NK-92 (cell line): ENCODE measurements around the gene RANBP1.

ENCODE experiments used
- DNase-seq: peaks from one replicate; lab custom pipeline; 2025; ENCODE audit not compliant: unreplicated experiment; lab: John Stamatoyannopoulos, UW

Gene RANBP1

GRCh38 chr22:20107951-20108756 is 7.8 kb upstream of the RANBP1 start:
- DNase-seq = no peak

- DNase-seq = no peak
Observed at GRCh38 chr22:20108757-20109230, 7.1 kb upstream of the RANBP1 start.

GRCh38 chr22:20109411-20110358 is 6.2 kb upstream of the RANBP1 start:
- no peak for DNase-seq

GRCh38 chr22:20110359-20110985 is 5.4 kb upstream of the RANBP1 start:
- no peak for DNase-seq

- DNase-seq = no peak
Observed at GRCh38 chr22:20111045-20111688, 4.7 kb upstream of the RANBP1 start.

- no peak for DNase-seq
Observed at GRCh38 chr22:20111689-20112622, 3.9 kb upstream of the RANBP1 start.

- no peak for DNase-seq
Observed at GRCh38 chr22:20112623-20113511, 3.0 kb upstream of the RANBP1 start.

GRCh38 chr22:20113551-20114310 is 2.2 kb upstream of the RANBP1 start:
- no peak for DNase-seq

GRCh38 chr22:20114506-20115475 is 1.1 kb upstream of the RANBP1 start:
- DNase-seq = no peak

GRCh38 chr22:20116376-20116950 is 559 bp downstream of the RANBP1 start:
- DNase-seq = no peak

- peak; percentile 83 for DNase-seq
Observed at GRCh38 chr22:20116951-20117632, 1.2 kb downstream of the RANBP1 start, which contains the start of gene TRMT2A. TSS of gene TRMT2A (minus strand) at chr22:20117226. CDS start at chr22:20116906, 320 bp downstream.

- no peak for DNase-seq
Observed at GRCh38 chr22:20117633-20118299, 1.9 kb downstream of the RANBP1 start.

- no peak for DNase-seq
Observed at GRCh38 chr22:20118300-20119020, 2.6 kb downstream of the RANBP1 start.

- no peak for DNase-seq
Observed at GRCh38 chr22:20121856-20122415, 6.0 kb downstream of the RANBP1 start.
